ENCODE data around the gene PLA2G2C.

DNA sequence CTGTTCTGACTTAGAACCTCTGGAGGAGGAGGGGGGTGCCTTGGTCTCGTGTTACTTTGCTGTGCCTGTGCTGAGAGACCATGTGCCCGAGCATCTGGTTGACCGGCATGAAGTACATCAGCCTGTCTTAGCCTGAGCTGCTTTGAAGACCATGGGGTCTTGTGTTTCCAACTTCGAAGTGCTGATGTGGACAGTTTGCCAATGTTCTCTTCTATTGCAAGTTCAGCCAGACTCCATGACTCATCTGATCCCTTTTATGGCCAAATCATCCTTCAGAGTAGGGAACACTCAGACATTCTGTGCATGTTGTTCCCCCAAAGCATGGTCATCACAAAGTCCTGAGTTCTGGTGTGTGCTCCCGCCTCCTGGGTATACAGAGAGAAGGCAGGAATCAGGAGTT is 6.0 kb upstream of the PLA2G2C start:
- TF ChIP-seq, protein P1, sequence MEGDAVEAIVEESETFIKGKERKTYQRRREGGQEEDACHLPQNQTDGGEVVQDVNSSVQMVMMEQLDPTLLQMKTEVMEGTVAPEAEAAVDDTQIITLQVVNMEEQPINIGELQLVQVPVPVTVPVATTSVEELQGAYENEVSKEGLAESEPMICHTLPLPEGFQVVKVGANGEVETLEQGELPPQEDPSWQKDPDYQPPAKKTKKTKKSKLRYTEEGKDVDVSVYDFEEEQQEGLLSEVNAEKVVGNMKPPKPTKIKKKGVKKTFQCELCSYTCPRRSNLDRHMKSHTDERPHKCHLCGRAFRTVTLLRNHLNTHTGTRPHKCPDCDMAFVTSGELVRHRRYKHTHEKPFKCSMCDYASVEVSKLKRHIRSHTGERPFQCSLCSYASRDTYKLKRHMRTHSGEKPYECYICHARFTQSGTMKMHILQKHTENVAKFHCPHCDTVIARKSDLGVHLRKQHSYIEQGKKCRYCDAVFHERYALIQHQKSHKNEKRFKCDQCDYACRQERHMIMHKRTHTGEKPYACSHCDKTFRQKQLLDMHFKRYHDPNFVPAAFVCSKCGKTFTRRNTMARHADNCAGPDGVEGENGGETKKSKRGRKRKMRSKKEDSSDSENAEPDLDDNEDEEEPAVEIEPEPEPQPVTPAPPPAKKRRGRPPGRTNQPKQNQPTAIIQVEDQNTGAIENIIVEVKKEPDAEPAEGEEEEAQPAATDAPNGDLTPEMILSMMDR (IDR thresholded peaks at IDR 0.05), result no peak
- TF ChIP-seq, protein P2, sequence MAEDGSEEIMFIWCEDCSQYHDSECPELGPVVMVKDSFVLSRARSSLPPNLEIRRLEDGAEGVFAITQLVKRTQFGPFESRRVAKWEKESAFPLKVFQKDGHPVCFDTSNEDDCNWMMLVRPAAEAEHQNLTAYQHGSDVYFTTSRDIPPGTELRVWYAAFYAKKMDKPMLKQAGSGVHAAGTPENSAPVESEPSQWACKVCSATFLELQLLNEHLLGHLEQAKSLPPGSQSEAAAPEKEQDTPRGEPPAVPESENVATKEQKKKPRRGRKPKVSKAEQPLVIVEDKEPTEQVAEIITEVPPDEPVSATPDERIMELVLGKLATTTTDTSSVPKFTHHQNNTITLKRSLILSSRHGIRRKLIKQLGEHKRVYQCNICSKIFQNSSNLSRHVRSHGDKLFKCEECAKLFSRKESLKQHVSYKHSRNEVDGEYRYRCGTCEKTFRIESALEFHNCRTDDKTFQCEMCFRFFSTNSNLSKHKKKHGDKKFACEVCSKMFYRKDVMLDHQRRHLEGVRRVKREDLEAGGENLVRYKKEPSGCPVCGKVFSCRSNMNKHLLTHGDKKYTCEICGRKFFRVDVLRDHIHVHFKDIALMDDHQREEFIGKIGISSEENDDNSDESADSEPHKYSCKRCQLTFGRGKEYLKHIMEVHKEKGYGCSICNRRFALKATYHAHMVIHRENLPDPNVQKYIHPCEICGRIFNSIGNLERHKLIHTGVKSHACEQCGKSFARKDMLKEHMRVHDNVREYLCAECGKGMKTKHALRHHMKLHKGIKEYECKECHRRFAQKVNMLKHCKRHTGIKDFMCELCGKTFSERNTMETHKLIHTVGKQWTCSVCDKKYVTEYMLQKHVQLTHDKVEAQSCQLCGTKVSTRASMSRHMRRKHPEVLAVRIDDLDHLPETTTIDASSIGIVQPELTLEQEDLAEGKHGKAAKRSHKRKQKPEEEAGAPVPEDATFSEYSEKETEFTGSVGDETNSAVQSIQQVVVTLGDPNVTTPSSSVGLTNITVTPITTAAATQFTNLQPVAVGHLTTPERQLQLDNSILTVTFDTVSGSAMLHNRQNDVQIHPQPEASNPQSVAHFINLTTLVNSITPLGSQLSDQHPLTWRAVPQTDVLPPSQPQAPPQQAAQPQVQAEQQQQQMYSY (CRISPR knock-in tag; IDR thresholded peaks at IDR 0.05), result no peak
- TF ChIP-seq, protein P3, sequence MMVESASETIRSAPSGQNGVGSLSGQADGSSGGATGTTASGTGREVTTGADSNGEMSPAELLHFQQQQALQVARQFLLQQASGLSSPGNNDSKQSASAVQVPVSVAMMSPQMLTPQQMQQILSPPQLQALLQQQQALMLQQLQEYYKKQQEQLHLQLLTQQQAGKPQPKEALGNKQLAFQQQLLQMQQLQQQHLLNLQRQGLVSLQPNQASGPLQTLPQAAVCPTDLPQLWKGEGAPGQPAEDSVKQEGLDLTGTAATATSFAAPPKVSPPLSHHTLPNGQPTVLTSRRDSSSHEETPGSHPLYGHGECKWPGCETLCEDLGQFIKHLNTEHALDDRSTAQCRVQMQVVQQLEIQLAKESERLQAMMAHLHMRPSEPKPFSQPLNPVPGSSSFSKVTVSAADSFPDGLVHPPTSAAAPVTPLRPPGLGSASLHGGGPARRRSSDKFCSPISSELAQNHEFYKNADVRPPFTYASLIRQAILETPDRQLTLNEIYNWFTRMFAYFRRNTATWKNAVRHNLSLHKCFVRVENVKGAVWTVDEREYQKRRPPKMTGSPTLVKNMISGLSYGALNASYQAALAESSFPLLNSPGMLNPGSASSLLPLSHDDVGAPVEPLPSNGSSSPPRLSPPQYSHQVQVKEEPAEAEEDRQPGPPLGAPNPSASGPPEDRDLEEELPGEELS (CRISPR knock-in tag; IDR thresholded peaks at IDR 0.05), result no peak
- no peak for TF ChIP-seq ZNF671 (CRISPR knock-in tag; IDR thresholded peaks at IDR 0.05)
- TF ChIP-seq TP53 (CRISPR knock-in tag; IDR thresholded peaks at IDR 0.05), result no peak
- TF ChIP-seq ATF1 (CRISPR knock-in tag; IDR thresholded peaks at IDR 0.05), result no peak

Data from WTC11 (cell line).